OCI-LY7 (cell line): ENCODE results near the gene DPM3. TPM values are rescaled to one million over a fixed set of nuclear protein-coding genes. Genes with fewer than 3 reads are reported as not detected.

Experiments used
- BruUV-seq: library from RNA; stranded (reverse); fragments of 400-500 nt; replicated peaks from 2 replicates; lab custom pipeline; 2021; lab: Mats Ljungman, UMichigan
- CTCF ChIA-PET: fragments of 300-600 bp; sonication (Branson Sonifier 250); formaldehyde crosslinking; loops from one replicate; lab custom pipeline; 2022; ENCODE audit warnings: antibody characterized with exemption; ENCODE audit not compliant: unreplicated experiment; lab: Charles Lee
- POLR2A ChIA-PET: fragments of 300-600 bp; sonication (Branson Sonifier 250); formaldehyde crosslinking; loops from one replicate; lab custom pipeline; 2022; ENCODE audit warnings: antibody characterized with exemption; lab: Charles Lee
- DNase-seq: peaks from one replicate; pipeline ENCODE4 v3.0.0-alpha.2; 2015; ENCODE audit warnings: low spot score
- H2AFZ ChIP-seq: fragments of 200-600 bp; sonication (generic), shearing (Covaris generic); 2 replicates; pipeline ENCODE4 v1.6.1; 2014; ENCODE audit warnings: mild to moderate bottlenecking, antibody characterized with exemption, low read length, moderate library complexity
- H3K27ac ChIP-seq: fragments of 200-600 bp; sonication (generic); 2 replicates; pipeline ENCODE4 v1.5.1; 2014; ENCODE audit warnings: mixed run types, low read depth, mild to moderate bottlenecking, moderate library complexity, low read length, inconsistent platforms; ENCODE audit not compliant: poor library complexity, severe bottlenecking
- H3K36me3 ChIP-seq: fragments of 200-600 bp; sonication (generic); 2 replicates; pipeline ENCODE4 v1.6.1; 2014; ENCODE audit warnings: mild to moderate bottlenecking, antibody characterized with exemption, low read length, moderate library complexity, mixed read lengths; ENCODE audit not compliant: insufficient read depth
- H3K4me1 ChIP-seq: fragments of 200-600 bp; sonication (generic); 2 replicates; pipeline ENCODE4 v1.5.1; 2014; ENCODE audit warnings: mild to moderate bottlenecking, low read length; ENCODE audit not compliant: insufficient read depth, poor library complexity, severe bottlenecking
- H3K4me2 ChIP-seq: fragments of 200-600 bp; sonication (generic); 2 replicates; pipeline ENCODE4 v1.6.1; 2014; ENCODE audit warnings: mild to moderate bottlenecking, low read length
- H3K4me3 ChIP-seq: fragments of 200-600 bp; sonication (generic); 2 replicates; pipeline ENCODE4 v1.5.1; 2014; ENCODE audit warnings: mild to moderate bottlenecking, low read depth, low read length; ENCODE audit not compliant: poor library complexity, severe bottlenecking
- H3K79me2 ChIP-seq: fragments of 200-600 bp; sonication (generic); 2 replicates; pipeline ENCODE4 v1.6.1; 2016; ENCODE audit warnings: low read depth, mild to moderate bottlenecking, low read length, moderate library complexity, mixed read lengths; ENCODE audit not compliant: insufficient read depth
- H3K9me2 ChIP-seq: fragments of 200-600 bp; sonication (generic); 2 replicates; pipeline ENCODE4 v1.6.1; 2016; ENCODE audit warnings: mild to moderate bottlenecking, low read length, mixed read lengths; ENCODE audit not compliant: insufficient read depth
- H3K9me3 ChIP-seq: fragments of 200-600 bp; sonication (generic); 2 replicates; pipeline ENCODE4 v1.6.1; 2014; ENCODE audit warnings: mild to moderate bottlenecking, mixed run types, low read length, mixed read lengths
- H4K20me1 ChIP-seq: fragments of 200-600 bp; sonication (generic); 2 replicates; pipeline ENCODE4 v1.6.1; 2014; ENCODE audit warnings: mild to moderate bottlenecking, antibody characterized with exemption, low read length, moderate library complexity, mixed read lengths; ENCODE audit not compliant: insufficient read depth
- CTCF ChIP-seq: fragments of 200-600 bp; sonication (generic); conservative IDR thresholded peaks from 2 replicates; pipeline ENCODE4 v1.5.1; 2014; ENCODE audit warnings: mild to moderate bottlenecking, antibody characterized with exemption, low read length, moderate library complexity, mixed read lengths
- EZH2phosphoT487 ChIP-seq: fragments of 200-600 bp; sonication (generic); IDR thresholded peaks from 2 replicates; pipeline ENCODE4 v1.6.1; 2018; ENCODE audit warnings: low read depth, borderline replicate concordance, mild to moderate bottlenecking, mixed run types, antibody characterized with exemption, low read length, moderate library complexity, mixed read lengths
- intact Hi-C: fragments of 100-400 bp; cut with micrococcal nuclease; formaldehyde crosslinking; loops from one replicate; pipeline ENCODE4 v1.10.0; 2022; ENCODE audit not compliant: unreplicated experiment
- total RNA-seq, 2 experiments: library from RNA; depleted of rRNA in 1 of 2; stranded (reverse); fragments of >200 nt in 1 of 2; shearing (Covaris generic) in 1 of 2; gene quantifications; 2 replicates each; pipeline ENCODE4 v1.2.3, GENCODE V29; 2014 to 2022

DPM3 gene
- total RNA-seq, 2 experiments from 2014 or later, result 32.5 to 65.9 TPM

DNA sequence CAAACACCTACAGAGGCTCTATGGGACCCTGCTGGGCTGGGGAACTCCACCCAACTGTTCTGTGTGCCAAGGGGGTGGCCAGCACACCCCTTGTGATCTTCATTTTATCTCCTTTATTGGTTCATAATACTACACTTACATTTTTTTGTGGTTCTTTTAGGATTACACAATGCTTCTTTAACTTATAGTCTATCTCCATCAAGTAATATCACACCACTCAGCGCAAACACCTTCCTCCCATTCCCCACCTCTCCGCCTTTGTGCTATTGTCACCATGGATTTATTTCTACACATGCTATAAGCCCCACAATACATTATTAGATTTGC, 45.7 kb downstream of the DPM3 start:
- Histone ChIP-seq H3K9me2 (no peaks in the 10 kb centered on the region), H2AFZ (no peak overlapping the region), H3K4me2 (no peak overlapping the region), H3K9me3 (no peaks in the 10 kb centered on the region), H4K20me1 (no peaks in the 10 kb centered on the region), H3K4me3 (no peak overlapping the region), H3K4me1 (peaks cover 7% of the 10 kb centered on the region), H3K27ac (no peak overlapping the region), H3K36me3 (no peaks in the 10 kb centered on the region), H3K79me2 (no peaks in the 10 kb centered on the region)
- DNase-seq, result no peak
- POLR2A ChIA-PET, result no interaction called here
- BruUV-seq, result no TSS peak
- CTCF ChIA-PET, result no interaction called here
- TF ChIP-seq EZH2phosphoT487 (no peak), CTCF (no peak)
- intact Hi-C loops, result no loop called here

GRCh38 chr1:155093911-155094621, 46.3 kb downstream of the DPM3 start:
- DNase-seq, result peak; percentile 48
- no peaks in the 10 kb centered on the region for H3K9me3 ChIP-seq
- H3K36me3 ChIP-seq, result no peaks in the 10 kb centered on the region
- no peak overlapping the region for H2AFZ ChIP-seq
- TF ChIP-seq CTCF (peak; percentile 60), EZH2phosphoT487 (no peak)
- no peak overlapping the region for H3K4me3 ChIP-seq
- H3K9me2 ChIP-seq, result no peaks in the 10 kb centered on the region
- peaks cover 7% of the 10 kb centered on the region for H3K4me1 ChIP-seq
- BruUV-seq, result no TSS peak
- no peaks in the 10 kb centered on the region for H3K79me2 ChIP-seq
- CTCF ChIA-PET, result no interaction called here
- H3K4me2 ChIP-seq, result no peak overlapping the region; the same call in 1 of the 2 replicates
- intact Hi-C loops, result no loop called here
- H3K27ac ChIP-seq, result no peak overlapping the region
- POLR2A ChIA-PET, result no interaction called here
- no peaks in the 10 kb centered on the region for H4K20me1 ChIP-seq

DNA sequence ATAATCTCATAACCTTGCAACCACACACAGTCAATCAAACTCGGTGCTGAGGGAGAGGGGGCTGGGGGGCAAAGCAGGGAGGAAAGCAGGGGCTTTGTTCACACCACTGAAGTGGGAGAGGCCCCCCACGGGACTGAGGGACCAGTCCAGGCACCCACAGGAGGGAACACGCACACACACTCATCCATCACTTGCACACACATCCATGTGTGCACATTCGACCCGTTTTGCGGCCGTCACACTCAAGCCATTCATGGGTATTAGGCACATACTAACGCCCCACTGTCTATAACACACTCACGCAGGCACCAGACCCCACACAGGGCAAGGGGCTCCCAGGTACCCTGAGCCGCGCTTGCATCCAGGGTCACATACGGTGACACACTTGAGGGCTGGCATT, 47.7 kb downstream of the DPM3 start:
- CTCF ChIA-PET, result interaction anchor here (2.0 kb wide), 1 partner anchor 80 kb away, joined by 12 read pairs; the partner anchor contains the start of gene KRTCAP2
- no TSS peak for BruUV-seq
- H3K79me2 ChIP-seq, result no peaks in the 10 kb centered on the region
- no peak overlapping the region for H3K4me3 ChIP-seq
- DNase-seq, result no peak
- no peaks in the 10 kb centered on the region for H4K20me1 ChIP-seq
- no peak overlapping the region for H3K27ac ChIP-seq
- POLR2A ChIA-PET, result no interaction called here
- H3K4me2 ChIP-seq, result no peak overlapping the region
- H3K9me2 ChIP-seq, result no peaks in the 10 kb centered on the region
- H3K36me3 ChIP-seq, result no peaks in the 10 kb centered on the region
- no peaks in the 10 kb centered on the region for H3K9me3 ChIP-seq
- TF ChIP-seq CTCF, result no peak
- no peak for TF ChIP-seq EZH2phosphoT487
- H3K4me1 ChIP-seq, result peaks cover 7% of the 10 kb centered on the region
- intact Hi-C loops, result no loop called here
- H2AFZ ChIP-seq, result no peak overlapping the region
